ENCODE results near the gene C11orf16. TPM values are rescaled to one million over a fixed set of nuclear protein-coding genes. Genes with fewer than 3 reads are reported as not detected.
"Not testable (repeated sequence)": the region's sequence is repeated elsewhere in the genome, so short reads cannot be mapped to it uniquely, and the experiment has no call there.

The C11orf16 gene
- total and polyA plus RNA-seq, 3 donors from 2014 or later, result 1.4 to 5.9 (median 1.7) TPM

DNA sequence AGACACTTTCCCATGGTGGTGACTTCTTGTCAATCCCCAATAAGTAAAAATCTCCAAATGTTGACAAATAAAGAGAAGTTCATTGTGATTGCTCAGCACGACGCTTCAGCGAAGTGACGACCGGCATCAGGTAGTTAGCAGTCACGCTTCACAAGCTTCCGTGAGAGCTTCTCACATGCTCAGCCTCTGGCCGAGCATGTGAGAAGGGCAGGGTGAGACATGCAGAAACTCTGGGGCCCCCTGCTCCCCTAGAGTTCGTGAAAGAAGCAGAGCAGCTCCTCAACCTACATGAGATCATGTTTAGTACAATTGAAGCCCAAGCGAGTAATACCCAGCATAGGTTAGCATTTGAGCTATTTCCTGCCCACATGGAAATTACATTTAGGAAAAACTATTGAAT, 4.4 kb upstream of the C11orf16 start:
- WGBS, 2 donors, result 67 to 76% methylated on average over 10 of the region's 10 CpGs
- intact Hi-C loops (cut with DNase I; ENCODE audit: low total_unique reads), result no loop called here
- Histone ChIP-seq H3K9me3 (no peaks in the 10 kb centered on the region), H3K4me3 (no peak overlapping the region), H3K4me1 (no peaks in the 10 kb centered on the region), H3K27ac (no peak overlapping the region), H3K27me3 (no peaks in the 10 kb centered on the region), H3K36me3 (ENCODE audit: low read depth, missing control alignments) (no peaks in the 10 kb centered on the region)
- DNase-seq, result no peak
- TF ChIP-seq POLR2A (IDR thresholded peaks at IDR 0.05), result no peak
- TF ChIP-seq, protein P1, sequence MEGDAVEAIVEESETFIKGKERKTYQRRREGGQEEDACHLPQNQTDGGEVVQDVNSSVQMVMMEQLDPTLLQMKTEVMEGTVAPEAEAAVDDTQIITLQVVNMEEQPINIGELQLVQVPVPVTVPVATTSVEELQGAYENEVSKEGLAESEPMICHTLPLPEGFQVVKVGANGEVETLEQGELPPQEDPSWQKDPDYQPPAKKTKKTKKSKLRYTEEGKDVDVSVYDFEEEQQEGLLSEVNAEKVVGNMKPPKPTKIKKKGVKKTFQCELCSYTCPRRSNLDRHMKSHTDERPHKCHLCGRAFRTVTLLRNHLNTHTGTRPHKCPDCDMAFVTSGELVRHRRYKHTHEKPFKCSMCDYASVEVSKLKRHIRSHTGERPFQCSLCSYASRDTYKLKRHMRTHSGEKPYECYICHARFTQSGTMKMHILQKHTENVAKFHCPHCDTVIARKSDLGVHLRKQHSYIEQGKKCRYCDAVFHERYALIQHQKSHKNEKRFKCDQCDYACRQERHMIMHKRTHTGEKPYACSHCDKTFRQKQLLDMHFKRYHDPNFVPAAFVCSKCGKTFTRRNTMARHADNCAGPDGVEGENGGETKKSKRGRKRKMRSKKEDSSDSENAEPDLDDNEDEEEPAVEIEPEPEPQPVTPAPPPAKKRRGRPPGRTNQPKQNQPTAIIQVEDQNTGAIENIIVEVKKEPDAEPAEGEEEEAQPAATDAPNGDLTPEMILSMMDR (IDR thresholded peaks at IDR 0.05), result no peak

DNA sequence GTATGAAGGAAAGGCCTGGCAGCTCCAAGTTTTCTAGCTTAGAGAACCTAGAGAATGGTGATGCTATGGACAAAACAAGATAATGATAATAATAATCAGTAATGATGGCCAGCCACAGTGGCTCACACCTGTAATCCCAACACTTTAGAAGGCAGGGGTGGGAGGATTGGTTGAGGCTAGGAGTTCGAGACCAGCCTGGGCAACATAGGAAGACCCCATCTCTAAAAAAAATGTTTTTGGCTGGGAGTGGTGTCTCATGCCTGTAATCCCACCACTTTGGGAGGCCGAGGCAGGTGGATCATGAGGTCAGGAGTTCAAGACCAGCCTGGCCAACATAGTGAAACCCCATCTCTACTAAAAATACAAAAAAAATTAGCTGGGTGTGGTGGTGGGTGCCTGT, 3.0 kb upstream of the C11orf16 start:
- H3K4me3 ChIP-seq; H3K27me3 ChIP-seq; H3K36me3 ChIP-seq (ENCODE audit: low read depth, missing control alignments); H3K4me1 ChIP-seq; intact Hi-C loops (cut with DNase I; ENCODE audit: low total_unique reads); H3K27ac ChIP-seq; DNase-seq; H3K9me3 ChIP-seq: not testable (repeated sequence)
- 88 to 92% methylated on average over 2 of the region's 2 CpGs for WGBS, 2 donors

DNA sequence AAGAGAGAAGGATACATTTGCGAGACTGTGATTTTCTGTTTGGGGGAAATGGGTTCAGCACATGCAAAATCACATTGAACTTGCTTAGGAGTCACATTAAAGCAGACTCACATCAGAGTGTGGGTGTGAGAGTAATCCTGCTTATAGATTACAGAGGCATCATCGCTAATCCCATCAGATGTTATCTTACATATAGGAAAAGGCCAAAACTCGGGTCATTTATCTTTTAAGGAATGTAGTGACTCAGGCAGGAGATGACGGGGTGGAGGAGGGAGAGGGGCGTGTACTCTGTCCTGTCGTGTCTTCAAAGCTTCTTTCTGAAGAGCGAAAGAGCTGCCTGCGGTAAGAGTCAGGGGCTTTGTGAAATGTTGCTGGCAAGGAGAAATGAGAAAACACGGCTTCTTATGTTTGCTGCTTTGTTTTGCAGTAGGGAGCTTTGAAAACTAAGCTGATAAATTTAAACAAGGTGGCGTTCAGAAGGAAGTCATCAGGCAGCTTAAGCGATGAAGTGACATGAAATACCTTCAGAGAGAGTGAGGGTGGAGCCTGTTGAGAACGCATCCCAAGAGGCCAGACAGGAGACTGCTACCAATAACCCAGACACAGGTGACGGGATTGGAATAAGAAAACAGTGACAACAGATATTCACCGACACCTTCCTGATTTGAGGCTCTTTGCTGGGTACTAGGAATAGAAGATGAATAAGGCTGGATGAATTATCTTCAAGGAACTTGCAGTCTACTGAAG, 2.2 kb upstream of the C11orf16 start:
- WGBS, 2 donors, result 68 to 80% methylated on average over 14 of the region's 14 CpGs

DNA sequence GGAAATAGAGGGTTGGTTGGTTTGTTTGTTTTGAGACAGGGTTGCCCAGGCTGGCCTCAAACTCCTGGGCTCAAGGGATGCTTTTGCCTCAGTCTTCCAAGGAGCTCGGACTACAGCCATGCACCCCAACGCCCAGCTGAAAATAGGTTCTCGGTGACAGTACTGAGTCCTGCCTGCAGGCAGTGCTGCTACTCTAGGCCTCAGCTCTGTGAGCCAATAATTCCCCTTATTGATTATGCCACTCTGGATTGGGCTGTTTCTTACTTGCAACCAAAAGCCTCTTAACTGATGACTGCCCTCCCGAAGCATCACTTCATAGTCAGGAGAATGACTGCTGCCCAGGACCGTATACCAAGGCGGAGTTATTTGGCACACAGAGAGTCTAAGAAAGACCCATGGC, 1.2 kb upstream of the C11orf16 start:
- Histone ChIP-seq H3K27ac (no peak overlapping the region), H3K4me1 (no peaks in the 10 kb centered on the region), H3K9me3 (no peaks in the 10 kb centered on the region), H3K27me3 (no peaks in the 10 kb centered on the region), H3K36me3 (ENCODE audit: low read depth, missing control alignments) (no peaks in the 10 kb centered on the region), H3K4me3 (no peak overlapping the region)
- no peak for DNase-seq
- intact Hi-C loops (cut with DNase I; ENCODE audit: low total_unique reads), result no loop called here
- WGBS, 2 donors, result 90 to 94% methylated on average over 6 of the region's 6 CpGs
- TF ChIP-seq, protein P1 (IDR thresholded peaks at IDR 0.05), result no peak
- no peak for TF ChIP-seq POLR2A (IDR thresholded peaks at IDR 0.05)

More for the DNA sequence above, 2.2 kb upstream of the C11orf16 start:
- Histone ChIP-seq H3K27me3 (no peaks in the 10 kb centered on the region), H3K4me3 (no peak overlapping the region), H3K4me1 (no peaks in the 10 kb centered on the region), H3K9me3 (no peaks in the 10 kb centered on the region), H3K27ac (no peak overlapping the region), H3K36me3 (ENCODE audit: low read depth, missing control alignments) (no peaks in the 10 kb centered on the region)
- intact Hi-C loops (cut with DNase I; ENCODE audit: low total_unique reads), result no loop called here
- no peak for DNase-seq
- TF ChIP-seq POLR2A (IDR thresholded peaks at IDR 0.05), result no peak
- TF ChIP-seq, protein P1 (IDR thresholded peaks at IDR 0.05), result no peak

DNA sequence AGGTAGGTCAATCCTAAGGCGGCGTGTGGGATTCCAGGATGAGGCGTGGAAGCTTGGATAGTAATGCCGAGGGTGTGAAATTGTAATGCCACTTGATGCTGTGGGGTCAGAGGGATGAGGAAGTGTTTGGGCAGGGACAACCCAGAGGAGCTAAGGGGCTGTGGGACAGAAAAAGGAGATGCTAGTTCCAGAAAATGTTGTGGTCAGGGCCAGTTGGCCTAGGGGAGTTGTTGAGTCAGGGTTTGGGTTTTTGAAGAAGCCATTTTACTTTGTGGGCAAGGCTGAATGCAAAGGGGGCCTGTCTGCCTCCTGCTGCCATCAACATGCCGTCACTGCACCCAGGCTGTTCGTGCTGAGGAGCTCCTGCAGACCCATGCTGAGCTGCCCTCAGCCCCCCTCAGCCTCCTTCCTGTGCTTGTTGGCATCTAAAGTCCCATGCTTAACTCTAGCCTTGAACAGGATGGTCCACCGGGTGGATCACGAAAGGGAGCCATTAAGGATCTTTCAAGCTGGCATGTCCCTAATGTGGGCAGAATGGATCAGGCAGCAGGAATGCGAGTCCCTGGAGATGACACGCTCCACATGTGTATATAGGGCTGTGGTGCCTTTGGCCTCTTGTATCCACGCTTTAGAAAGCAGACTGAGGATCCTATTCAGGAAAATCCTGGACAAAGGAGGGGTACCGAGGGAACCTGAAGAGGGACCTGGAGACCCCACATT, 2.1 kb downstream of the C11orf16 start:
- WGBS, 2 donors, result 92 to 93% methylated on average over 12 of the region's 12 CpGs
- Histone ChIP-seq H3K9me3 (no peaks in the 10 kb centered on the region), H3K27me3 (no peaks in the 10 kb centered on the region), H3K27ac (no peak overlapping the region), H3K4me3 (no peak overlapping the region), H3K4me1 (no peaks in the 10 kb centered on the region), H3K36me3 (ENCODE audit: low read depth, missing control alignments) (no peaks in the 10 kb centered on the region)
- intact Hi-C loops (cut with DNase I; ENCODE audit: low total_unique reads), result no loop called here
- DNase-seq, result no peak
- TF ChIP-seq POLR2A (IDR thresholded peaks at IDR 0.05), result no peak
- TF ChIP-seq, protein P1 (IDR thresholded peaks at IDR 0.05), result no peak
